SK-N-SH (cell line): Measurements from ENCODE around the gene LRP4. TPM values are rescaled to one million over a fixed set of nuclear protein-coding genes. Genes with fewer than 3 reads are reported as not detected.

Experiments used
- CTCF ChIA-PET: fragments of 300-600, 350-600 bp; formaldehyde crosslinking; extraction: SDS; loops from one replicate; lab custom pipeline; 2021; lab: Yijun Ruan, JAX
- POLR2A ChIA-PET: fragments of 350-600 bp; sonication (Branson Sonifier 250); formaldehyde crosslinking; extraction: SDS; loops from one replicate; lab custom pipeline; 2020; ENCODE audit warnings: antibody characterized with exemption, inconsistent platforms; lab: Yijun Ruan, JAX
- DNase-seq: peaks from one replicate; pipeline ENCODE4 v3.0.0; 2012
- H2AFZ ChIP-seq: fragments of 200-600 bp; sonication (generic); 2 replicates; pipeline ENCODE4 v1.8.1; 2016; ENCODE audit warnings: antibody characterized with exemption, mild to moderate bottlenecking, low read depth
- H3F3A ChIP-seq: fragments of 200-600 bp; sonication (generic); replicated peaks from 2 replicates; pipeline ENCODE3; 2016; ENCODE audit warnings: antibody characterized with exemption, mild to moderate bottlenecking; ENCODE audit not compliant: insufficient read depth
- H3K27ac ChIP-seq, 2 experiments: fragments of 200-500 bp in 1 of 2; fragments of 200-600 bp in 1 of 2; sonication (Bioruptor generic) in 1 of 2; sonication (generic), shearing (Covaris generic) in 1 of 2; 2 replicates each; pipeline versions ENCODE4 v1.5.1 to v1.6.1; 2014 to 2016; ENCODE audit warnings: low read depth in 2 of 2, inconsistent platforms in 1 of 2, low read length in 1 of 2, mild to moderate bottlenecking in 1 of 2, mixed read lengths in 1 of 2
- H3K27me3 ChIP-seq: fragments of 200-600 bp; sonication (generic), shearing (Covaris generic); 2 replicates; pipeline ENCODE4 v1.6.1; 2016; ENCODE audit warnings: mixed run types; ENCODE audit not compliant: insufficient read depth
- H3K36me3 ChIP-seq, 2 experiments: fragments of 200-500 bp in 1 of 2; fragments of 200-600 bp in 1 of 2; sonication (Bioruptor generic) in 1 of 2; sonication (generic) in 1 of 2; replicated peaks in 1 of 2; 2 replicates each; pipeline versions ENCODE3 to v1.5.1; 2014 to 2016; ENCODE audit warnings: low read length in 1 of 2, mild to moderate bottlenecking in 1 of 2; ENCODE audit not compliant: insufficient read depth in 2 of 2, control insufficient read depth in 1 of 2
- H3K4me1 ChIP-seq, 2 experiments: fragments of 200-500 bp in 1 of 2; fragments of 200-600 bp in 1 of 2; sonication (Bioruptor generic) in 1 of 2; sonication (generic), shearing (Covaris generic) in 1 of 2; 2 replicates each; pipeline versions ENCODE4 v1.5.1 to v1.6.1; 2014 to 2016; ENCODE audit warnings: low read depth in 1 of 2, low read length in 1 of 2, mixed run types in 1 of 2; ENCODE audit not compliant: insufficient read depth in 2 of 2, control insufficient read depth in 1 of 2
- H3K4me2 ChIP-seq: fragments of 200-600 bp; sonication (generic), shearing (Covaris generic); 2 replicates; pipeline ENCODE4 v1.6.1; 2017; ENCODE audit warnings: mixed run types
- H3K4me3 ChIP-seq, 2 experiments: fragments of 200-500 bp in 1 of 2; fragments of 200-600 bp in 1 of 2; sonication (Bioruptor generic) in 1 of 2; sonication (generic), shearing (Covaris generic) in 1 of 2; 2 replicates each; pipeline versions ENCODE4 v1.5.1 to v1.8.1; 2014 to 2016; ENCODE audit warnings: low read depth in 2 of 2, inconsistent platforms in 1 of 2, low read length in 1 of 2, mild to moderate bottlenecking in 1 of 2, mixed read lengths in 1 of 2, moderate library complexity in 1 of 2
- H3K79me2 ChIP-seq: fragments of 200-600 bp; sonication (generic); 2 replicates; pipeline ENCODE4 v1.8.1; 2017; ENCODE audit warnings: mild to moderate bottlenecking; ENCODE audit not compliant: insufficient read depth
- H3K9ac ChIP-seq: fragments of 200-600 bp; sonication (generic); 2 replicates; pipeline ENCODE4 v1.6.1; 2017; ENCODE audit warnings: mixed run types
- H3K9me2 ChIP-seq: fragments of 200-600 bp; sonication (generic); 2 replicates; pipeline ENCODE4 v1.6.1; 2017; ENCODE audit warnings: mixed run types
- H3K9me3 ChIP-seq: fragments of 200-600 bp; sonication (generic); 2 replicates; pipeline ENCODE4 v1.6.1; 2017; ENCODE audit warnings: mixed run types, mild to moderate bottlenecking, moderate library complexity
- H4K20me1 ChIP-seq: fragments of 200-600 bp; sonication (generic); 2 replicates; pipeline ENCODE4 v1.6.1; 2017; ENCODE audit warnings: mild to moderate bottlenecking, mixed run types; ENCODE audit not compliant: insufficient read depth
- CHD2 ChIP-seq: fragments of 150-350 bp; IDR thresholded peaks from 2 replicates; pipeline ENCODE4 v1.6.1; 2018; ENCODE audit warnings: low read length; ENCODE audit not compliant: partially characterized antibody
- EZH2phosphoT487 ChIP-seq: fragments of 200-600 bp; sonication (generic); IDR thresholded peaks from 2 replicates; pipeline ENCODE4 v1.6.1; 2017; ENCODE audit warnings: low read depth, mixed run types, mild to moderate bottlenecking, antibody characterized with exemption, moderate library complexity, borderline replicate concordance
- FOSL2 ChIP-seq: IDR thresholded peaks from 2 replicates; pipeline ENCODE4 v1.4.0; 2012; ENCODE audit warnings: low read depth, mild to moderate bottlenecking, moderate library complexity, borderline replicate concordance
- IRF3 ChIP-seq: fragments of 150-350 bp; IDR thresholded peaks from 2 replicates; pipeline ENCODE4 v1.6.1; 2016; ENCODE audit warnings: mild to moderate bottlenecking, low read depth, low read length
- MAX ChIP-seq: IDR thresholded peaks from 2 replicates; pipeline ENCODE4 v1.4.0; 2012; ENCODE audit warnings: low read depth
- MEF2A ChIP-seq: IDR thresholded peaks from 2 replicates; pipeline ENCODE4 v1.4.0; 2012; ENCODE audit warnings: low read depth, borderline replicate concordance
- RAD21 ChIP-seq: IDR thresholded peaks from 2 replicates; pipeline ENCODE4 v1.6.1; 2012; ENCODE audit warnings: mild to moderate bottlenecking, low read length
- RXRA ChIP-seq: IDR thresholded peaks from 2 replicates; pipeline ENCODE4 v1.4.0; 2012; ENCODE audit warnings: low read depth, mild to moderate bottlenecking, borderline replicate concordance
- SIN3A ChIP-seq: IDR thresholded peaks from 2 replicates; pipeline ENCODE4 v1.6.1; 2012; ENCODE audit warnings: low read depth, mild to moderate bottlenecking, low read length, moderate library complexity, borderline replicate concordance
- YY1 ChIP-seq: IDR thresholded peaks from 2 replicates; pipeline ENCODE4 v1.4.0; 2012; ENCODE audit warnings: low read depth, mild to moderate bottlenecking
- ZBTB33 ChIP-seq: IDR thresholded peaks from 2 replicates; pipeline ENCODE4 v1.4.0; 2012; ENCODE audit warnings: low read depth, borderline replicate concordance
- WGBS: methylation state at CpG from one replicate; pipeline ENCODE4 v1.1.6; 2017; ENCODE audit warnings: low lambda C conversion rate; 5-methylcytosine and 5-hydroxymethylcytosine counted together
- polyA plus RNA-seq, 3 experiments: library from polyadenylated mRNA; depleted of rRNA; stranded (reverse); fragments of >200 nt; gene quantifications; 2 replicates each; pipeline ENCODE4 v1.2.3, GENCODE V29; 2012
- TF ChIP-seq, protein P1 (sequence below): IDR thresholded peaks from 2 replicates; pipeline ENCODE4 v1.6.1; 2012; ENCODE audit warnings: mild to moderate bottlenecking, low read depth, low read length, moderate library complexity
- TF ChIP-seq, protein P2 (sequence below): fragments of 200-600 bp; sonication (generic); IDR thresholded peaks from 2 replicates; pipeline ENCODE4 v1.6.1; 2017; ENCODE audit warnings: antibody characterized with exemption, mild to moderate bottlenecking, moderate library complexity

Gene LRP4
- polyA plus RNA-seq, 1 of the 3 experiments (the other 2 are of a cell fraction): 10.9 TPM

DNA sequence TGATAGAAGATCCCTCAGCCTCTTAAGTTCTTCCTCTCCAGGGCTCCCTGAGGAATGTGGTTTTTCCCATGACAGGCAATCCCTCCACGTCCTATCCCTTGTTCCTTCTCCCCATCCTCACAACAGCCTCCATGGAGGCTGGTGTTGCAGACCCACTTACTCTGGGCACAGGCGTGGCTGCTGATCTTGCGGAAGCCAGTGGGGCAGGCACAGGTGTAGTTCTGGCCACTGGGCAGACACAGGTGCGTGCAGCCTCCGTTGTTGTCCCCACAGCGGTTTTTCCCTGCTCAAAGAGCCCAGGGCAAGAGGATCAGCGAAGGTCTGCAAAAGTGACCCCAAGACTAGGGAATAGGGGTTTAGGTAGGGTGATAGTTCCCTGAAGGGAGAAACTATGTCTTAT lies 29.1 kb downstream of the LRP4 start (continued):
- TF ChIP-seq, protein P1, sequence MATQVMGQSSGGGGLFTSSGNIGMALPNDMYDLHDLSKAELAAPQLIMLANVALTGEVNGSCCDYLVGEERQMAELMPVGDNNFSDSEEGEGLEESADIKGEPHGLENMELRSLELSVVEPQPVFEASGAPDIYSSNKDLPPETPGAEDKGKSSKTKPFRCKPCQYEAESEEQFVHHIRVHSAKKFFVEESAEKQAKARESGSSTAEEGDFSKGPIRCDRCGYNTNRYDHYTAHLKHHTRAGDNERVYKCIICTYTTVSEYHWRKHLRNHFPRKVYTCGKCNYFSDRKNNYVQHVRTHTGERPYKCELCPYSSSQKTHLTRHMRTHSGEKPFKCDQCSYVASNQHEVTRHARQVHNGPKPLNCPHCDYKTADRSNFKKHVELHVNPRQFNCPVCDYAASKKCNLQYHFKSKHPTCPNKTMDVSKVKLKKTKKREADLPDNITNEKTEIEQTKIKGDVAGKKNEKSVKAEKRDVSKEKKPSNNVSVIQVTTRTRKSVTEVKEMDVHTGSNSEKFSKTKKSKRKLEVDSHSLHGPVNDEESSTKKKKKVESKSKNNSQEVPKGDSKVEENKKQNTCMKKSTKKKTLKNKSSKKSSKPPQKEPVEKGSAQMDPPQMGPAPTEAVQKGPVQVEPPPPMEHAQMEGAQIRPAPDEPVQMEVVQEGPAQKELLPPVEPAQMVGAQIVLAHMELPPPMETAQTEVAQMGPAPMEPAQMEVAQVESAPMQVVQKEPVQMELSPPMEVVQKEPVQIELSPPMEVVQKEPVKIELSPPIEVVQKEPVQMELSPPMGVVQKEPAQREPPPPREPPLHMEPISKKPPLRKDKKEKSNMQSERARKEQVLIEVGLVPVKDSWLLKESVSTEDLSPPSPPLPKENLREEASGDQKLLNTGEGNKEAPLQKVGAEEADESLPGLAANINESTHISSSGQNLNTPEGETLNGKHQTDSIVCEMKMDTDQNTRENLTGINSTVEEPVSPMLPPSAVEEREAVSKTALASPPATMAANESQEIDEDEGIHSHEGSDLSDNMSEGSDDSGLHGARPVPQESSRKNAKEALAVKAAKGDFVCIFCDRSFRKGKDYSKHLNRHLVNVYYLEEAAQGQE: no peak

GRCh38 chr11:46888636-46889035 lies 29.7 kb downstream of the LRP4 start:
- no peaks in the 10 kb centered on the region for H3K4me1 ChIP-seq
- 80% methylated on average over 5 of the region's 5 CpGs for WGBS
- H3K4me3 ChIP-seq: no peak overlapping the region
- DNase-seq: no peak
- no peak overlapping the region for H3K9ac ChIP-seq
- ChIA-PET POLR2A (no interaction called here), CTCF (interaction anchor here (0.6 to 11.6 kb wide), 5 partner anchors 14 to 272 kb away, joined by 3 to 101 read pairs (median 3); no protein-coding TSS in a partner anchor)
- H3K27me3 ChIP-seq: no peaks in the 10 kb centered on the region
- no peak overlapping the region for H2AFZ ChIP-seq
- H3K4me2 ChIP-seq: no peak overlapping the region
- peaks cover 3% of the 10 kb centered on the region for H3F3A ChIP-seq
- TF ChIP-seq EZH2phosphoT487: no peak
- no peak for TF ChIP-seq MAX
- no peak for TF ChIP-seq MEF2A
- TF ChIP-seq RXRA: no peak
- no peak for TF ChIP-seq ZBTB33
- TF ChIP-seq CHD2: no peak
- no peak for TF ChIP-seq SIN3A
- TF ChIP-seq IRF3: no peak
- TF ChIP-seq, protein P2, sequence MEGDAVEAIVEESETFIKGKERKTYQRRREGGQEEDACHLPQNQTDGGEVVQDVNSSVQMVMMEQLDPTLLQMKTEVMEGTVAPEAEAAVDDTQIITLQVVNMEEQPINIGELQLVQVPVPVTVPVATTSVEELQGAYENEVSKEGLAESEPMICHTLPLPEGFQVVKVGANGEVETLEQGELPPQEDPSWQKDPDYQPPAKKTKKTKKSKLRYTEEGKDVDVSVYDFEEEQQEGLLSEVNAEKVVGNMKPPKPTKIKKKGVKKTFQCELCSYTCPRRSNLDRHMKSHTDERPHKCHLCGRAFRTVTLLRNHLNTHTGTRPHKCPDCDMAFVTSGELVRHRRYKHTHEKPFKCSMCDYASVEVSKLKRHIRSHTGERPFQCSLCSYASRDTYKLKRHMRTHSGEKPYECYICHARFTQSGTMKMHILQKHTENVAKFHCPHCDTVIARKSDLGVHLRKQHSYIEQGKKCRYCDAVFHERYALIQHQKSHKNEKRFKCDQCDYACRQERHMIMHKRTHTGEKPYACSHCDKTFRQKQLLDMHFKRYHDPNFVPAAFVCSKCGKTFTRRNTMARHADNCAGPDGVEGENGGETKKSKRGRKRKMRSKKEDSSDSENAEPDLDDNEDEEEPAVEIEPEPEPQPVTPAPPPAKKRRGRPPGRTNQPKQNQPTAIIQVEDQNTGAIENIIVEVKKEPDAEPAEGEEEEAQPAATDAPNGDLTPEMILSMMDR: no peak
- TF ChIP-seq FOSL2: no peak
- no peak for TF ChIP-seq YY1
- no peak for TF ChIP-seq RAD21
- H3K27ac ChIP-seq: no peak overlapping the region
- no peaks in the 10 kb centered on the region for H3K79me2 ChIP-seq
- no peaks in the 10 kb centered on the region for H3K9me2 ChIP-seq
- H4K20me1 ChIP-seq: no peaks in the 10 kb centered on the region
- H3K9me3 ChIP-seq: no peaks in the 10 kb centered on the region
- peaks cover 0 to 4% of the 10 kb centered on the region in 2 experiments for H3K36me3 ChIP-seq
